GM21390 (cell line): ENCODE measurements around the gene ARHGAP15.
A peak's percentile ranks its signal among the peaks of the same experiment; 100 is the strongest.
"Not testable (repeated sequence)": the region's sequence is repeated elsewhere in the genome, so short reads cannot be mapped to it uniquely, and the experiment has no call there.

ENCODE experiments used
- ATAC-seq: cut with Tn5 transposase; IDR thresholded peaks from one replicate; pipeline ENCODE4 v1.9.1; 2021; ENCODE audit not compliant: unreplicated experiment

Gene ARHGAP15

GRCh38 chr2:143521396-143521795 is 392.2 kb downstream of the ARHGAP15 start:
- no peak for ATAC-seq

- ATAC-seq: no peak
Measured at GRCh38 chr2:143522699-143523098, 393.5 kb downstream of the ARHGAP15 start.

- no peak for ATAC-seq
Measured at GRCh38 chr2:143524119-143524553, 394.9 kb downstream of the ARHGAP15 start.

- ATAC-seq: no peak
Measured at GRCh38 chr2:143524559-143525401, 395.6 kb downstream of the ARHGAP15 start.

- no peak for ATAC-seq
Measured at GRCh38 chr2:143525402-143525860, 396.2 kb downstream of the ARHGAP15 start.

- ATAC-seq: no peak
Measured at GRCh38 chr2:143526498-143526897, 397.3 kb downstream of the ARHGAP15 start.

- no peak for ATAC-seq
Measured at GRCh38 chr2:143528021-143528420, 398.8 kb downstream of the ARHGAP15 start.

GRCh38 chr2:143529118-143529720 is 400.0 kb downstream of the ARHGAP15 start:
- no peak for ATAC-seq

GRCh38 chr2:143530758-143531157 is 401.5 kb downstream of the ARHGAP15 start:
- no peak for ATAC-seq

GRCh38 chr2:143532061-143532460 is 402.8 kb downstream of the ARHGAP15 start:
- no peak for ATAC-seq

GRCh38 chr2:143533846-143534245 is 404.6 kb downstream of the ARHGAP15 start:
- ATAC-seq: no peak

GRCh38 chr2:143535802-143536201 is 406.6 kb downstream of the ARHGAP15 start:
- ATAC-seq: no peak

GRCh38 chr2:143541899-143542298 is 412.7 kb downstream of the ARHGAP15 start:
- ATAC-seq: not testable (repeated sequence)

- ATAC-seq: no peak
Measured at GRCh38 chr2:143545059-143545948, 416.1 kb downstream of the ARHGAP15 start.

GRCh38 chr2:143545949-143546255 is 416.7 kb downstream of the ARHGAP15 start:
- ATAC-seq: no peak

GRCh38 chr2:143548032-143548431 is 418.8 kb downstream of the ARHGAP15 start:
- ATAC-seq: no peak

- ATAC-seq: no peak
Measured at GRCh38 chr2:143550500-143550899, 421.3 kb downstream of the ARHGAP15 start.

GRCh38 chr2:143551971-143552650 is 422.9 kb downstream of the ARHGAP15 start:
- no peak for ATAC-seq

- peak; percentile 87 for ATAC-seq
Measured at GRCh38 chr2:143553261-143553660, 424.0 kb downstream of the ARHGAP15 start.

- no peak for ATAC-seq
Measured at GRCh38 chr2:143558665-143559064, 429.4 kb downstream of the ARHGAP15 start.

GRCh38 chr2:143559147-143559546 is 429.9 kb downstream of the ARHGAP15 start:
- no peak for ATAC-seq
